Measurements from ENCODE around the gene ADNP.
A peak's percentile ranks its signal among the peaks of the same experiment; 100 is the strongest.
"Not testable (repeated sequence)": the region's sequence is repeated elsewhere in the genome, so short reads cannot be mapped to it uniquely, and the experiment has no call there.

The ADNP gene

DNA sequence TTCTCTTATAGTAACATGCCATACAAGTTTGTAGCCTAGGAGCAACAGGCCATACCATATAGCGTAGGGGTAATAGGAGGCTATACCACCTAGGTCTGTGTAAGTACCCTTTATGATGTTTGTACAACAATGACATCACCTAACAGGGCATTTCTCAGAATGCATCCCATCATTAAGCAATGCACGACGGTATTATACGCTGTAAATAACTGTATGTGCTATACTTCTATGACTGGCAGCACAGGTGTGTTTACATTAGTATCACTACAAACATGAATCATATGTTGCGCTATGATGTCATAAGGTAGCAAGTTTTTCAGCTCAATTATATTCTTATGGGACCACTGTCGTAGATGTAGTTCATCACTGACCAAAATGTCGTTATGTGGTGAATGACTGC is 31.0 kb downstream of the ADNP start:
- DNase-seq, result peak in 1 of 2 experiments; percentile 6

DNA sequence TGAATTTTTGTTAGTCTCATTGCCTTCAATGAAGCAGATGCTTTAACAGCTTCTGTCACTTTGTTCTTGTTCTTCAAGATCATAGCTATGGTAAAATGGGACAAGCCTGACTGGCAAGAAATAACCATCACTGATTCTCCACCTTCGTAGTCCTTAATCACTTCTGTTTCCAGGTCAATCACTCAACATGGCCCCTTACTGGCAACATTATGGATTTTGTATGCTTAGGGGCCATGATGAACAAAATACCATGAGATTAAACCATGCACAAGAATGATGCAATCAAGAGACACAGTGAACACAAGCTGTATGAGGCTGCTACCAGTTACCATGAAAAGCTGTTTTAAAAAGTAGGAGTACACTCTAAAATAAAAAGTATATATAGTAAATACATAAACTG is 32.8 kb downstream of the ADNP start:
- no peak for DNase-seq

GRCh38 chr20:50895111-50895830 is 36.0 kb downstream of the ADNP start:
- no peak for DNase-seq

DNA sequence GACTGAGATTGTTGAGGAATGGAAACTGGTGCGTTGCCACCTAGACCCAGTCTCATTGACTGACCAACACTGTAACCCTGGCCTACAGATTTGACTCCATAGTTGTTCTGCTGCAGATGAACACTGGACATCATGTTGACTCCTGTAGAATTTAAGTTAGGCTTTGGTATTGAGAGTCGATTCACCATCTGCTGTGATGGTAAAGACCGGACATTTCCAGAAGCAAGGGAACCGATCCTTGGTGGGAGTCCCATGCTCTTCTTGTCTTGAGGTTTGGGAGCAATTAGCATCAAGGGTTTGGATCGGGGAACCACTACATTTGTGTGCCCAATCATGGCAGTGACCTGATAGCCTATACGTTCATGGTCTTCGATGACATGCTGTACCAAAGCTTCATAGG is 37.6 kb downstream of the ADNP start:
- no peak for DNase-seq

- DNase-seq, result no peak
Measured at GRCh38 chr20:50892394-50892793, 38.8 kb downstream of the ADNP start.

DNA sequence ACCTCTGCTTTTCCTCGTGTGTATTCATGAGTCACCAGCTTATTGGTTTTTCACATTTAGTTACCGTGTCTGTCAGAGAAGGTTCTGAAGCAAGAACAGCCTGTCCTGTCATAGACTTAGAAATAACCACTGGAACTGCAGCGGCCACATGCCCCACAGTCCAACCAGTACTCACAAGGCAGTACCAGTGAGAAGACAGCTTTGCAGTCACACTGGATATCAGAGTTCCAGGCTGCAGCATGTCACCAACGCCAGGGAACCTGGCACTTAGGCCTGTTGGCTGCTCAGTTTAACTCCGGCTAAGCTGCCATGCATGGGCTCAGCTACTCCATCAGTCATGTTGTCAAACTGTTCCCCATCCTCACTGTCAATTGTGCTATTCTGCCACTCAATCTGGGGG is 40.1 kb downstream of the ADNP start:
- no peak for DNase-seq

- DNase-seq, result no peak
Measured at GRCh38 chr20:50887576-50887975, 43.7 kb downstream of the ADNP start.

- no peak for DNase-seq
Measured at GRCh38 chr20:50886184-50886790, 45.0 kb downstream of the ADNP start.

DNA sequence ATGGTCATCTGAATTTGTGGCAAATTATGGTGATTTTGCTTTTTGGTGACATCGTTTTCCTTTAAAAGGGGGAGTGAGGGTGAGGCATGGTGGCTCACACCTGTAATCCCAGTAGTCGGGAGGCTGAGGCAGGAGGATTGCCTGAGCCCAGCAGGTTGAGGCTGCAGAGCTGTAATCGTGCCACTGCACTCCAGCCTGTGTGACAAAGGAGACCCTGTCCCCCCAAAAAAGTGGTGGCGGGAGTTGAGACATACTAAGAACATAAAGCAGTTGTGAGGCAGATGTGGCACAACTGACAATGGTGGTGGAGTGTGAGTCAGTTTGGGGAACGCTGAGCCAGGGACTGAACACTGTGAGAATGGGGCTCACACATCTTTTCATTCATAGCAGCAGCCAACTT is 45.5 kb downstream of the ADNP start:
- no peak for DNase-seq

- DNase-seq, result no peak
Measured at GRCh38 chr20:50885068-50885467, 46.2 kb downstream of the ADNP start.

GRCh38 chr20:50883856-50884255 is 47.4 kb downstream of the ADNP start:
- no peak for DNase-seq

GRCh38 chr20:50881759-50882424 is 49.3 kb downstream of the ADNP start:
- not testable (repeated sequence) for DNase-seq

- DNase-seq, result no peak
Measured at GRCh38 chr20:50879649-50880550, 51.3 kb downstream of the ADNP start.

DNA sequence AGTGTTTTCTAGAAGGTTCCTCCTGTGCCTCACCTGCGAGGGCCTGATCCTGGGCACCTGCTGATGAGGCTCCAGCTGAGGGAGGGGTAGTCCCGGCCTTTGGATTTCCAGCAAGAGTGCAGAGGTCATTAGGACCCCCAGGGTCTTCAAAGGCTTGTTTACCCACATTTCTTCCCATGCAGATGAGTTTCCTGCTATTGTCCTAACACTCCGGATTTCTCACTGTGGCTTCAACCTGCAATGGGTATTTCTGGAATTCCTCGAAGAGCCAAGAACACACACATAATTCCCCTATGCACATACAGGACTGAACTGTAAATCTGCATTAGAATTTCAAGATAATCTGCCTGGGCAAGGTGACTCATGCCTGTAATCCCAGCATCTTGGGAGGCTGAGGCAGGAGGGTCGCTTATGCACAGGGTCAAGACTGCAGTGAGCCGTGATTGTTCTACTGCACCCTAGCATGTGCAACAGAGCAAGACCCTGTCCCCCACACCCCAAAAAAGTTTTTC is 53.9 kb downstream of the ADNP start:
- no peak for DNase-seq

DNA sequence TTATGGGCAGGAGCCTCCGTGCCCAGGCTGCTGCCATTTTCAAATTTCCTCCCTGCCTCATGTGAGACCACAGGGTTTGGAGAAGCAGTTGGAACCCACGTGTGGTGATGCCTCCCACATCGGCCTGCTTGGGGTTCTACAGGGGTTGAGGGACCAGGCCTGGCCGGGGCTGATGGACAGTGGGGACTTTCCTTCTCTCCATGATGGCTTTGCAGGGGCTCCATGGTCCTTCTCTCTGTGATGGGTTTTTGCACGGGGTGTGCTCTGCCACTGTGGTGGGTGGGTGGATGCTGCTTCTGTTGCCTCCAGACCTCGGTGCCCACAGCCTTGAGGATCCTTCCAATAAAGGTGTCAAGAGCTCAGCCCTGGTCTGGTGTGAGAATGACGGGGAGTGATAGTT is 54.4 kb downstream of the ADNP start:
- no peak for DNase-seq

- no peak for DNase-seq
Measured at GRCh38 chr20:50876063-50876685, 55.1 kb downstream of the ADNP start.

- DNase-seq, result no peak
Measured at GRCh38 chr20:50874758-50875665, 56.2 kb downstream of the ADNP start.

DNA sequence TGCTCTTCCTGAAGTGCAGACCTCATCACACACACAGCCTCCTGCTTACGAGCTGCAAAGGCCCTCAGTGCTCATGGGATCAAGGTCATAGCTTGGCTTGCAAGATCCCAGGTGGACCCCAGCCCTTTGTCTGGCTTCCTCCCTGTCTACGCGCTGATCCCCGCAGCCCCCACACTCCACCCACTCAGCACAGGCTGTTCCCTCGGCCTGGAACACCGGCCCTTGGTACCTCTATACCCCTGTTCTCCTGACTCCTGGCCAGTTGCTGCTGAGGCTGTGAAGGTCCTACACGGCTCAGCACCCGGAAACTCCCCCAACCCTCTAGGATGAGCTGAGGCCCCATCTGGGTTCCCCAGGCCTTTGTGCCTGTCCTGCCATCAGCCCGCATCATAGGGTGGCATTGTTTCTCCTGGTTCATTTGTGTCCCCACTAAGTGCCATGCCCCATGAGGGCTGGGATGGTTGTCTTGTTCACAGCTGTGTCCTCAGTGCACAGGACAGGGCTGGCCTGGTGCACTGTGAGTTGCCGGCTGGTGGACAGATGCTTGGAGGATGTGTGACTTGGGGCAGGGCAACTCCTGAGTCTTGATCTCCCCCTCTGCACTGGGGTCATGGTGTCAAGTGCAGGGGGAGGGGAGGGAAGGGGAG is 57.0 kb downstream of the ADNP start:
- no peak for DNase-seq

GRCh38 chr20:50873585-50873984 is 57.7 kb downstream of the ADNP start:
- no peak for DNase-seq

- DNase-seq, result no peak
Measured at GRCh38 chr20:50872560-50873425, 58.4 kb downstream of the ADNP start.

All from SHP77 (cell line).